AG04449 (cell line): Measurements from ENCODE around the gene RAP1GAP2.

Experiments
- CTCF ChIA-PET: fragments of 350-600 bp; formaldehyde crosslinking; extraction: SDS; loops from one replicate; lab custom pipeline; 2021; ENCODE audit warnings: antibody characterized with exemption; lab: Yijun Ruan, JAX
- POLR2A ChIA-PET: fragments of 400-600, 350-600 bp; formaldehyde crosslinking; extraction: SDS; loops from one replicate; lab custom pipeline; 2020; ENCODE audit warnings: antibody characterized with exemption, inconsistent platforms; lab: Yijun Ruan, JAX
- DNase-seq: peaks from one replicate; pipeline ENCODE4 v3.0.0-alpha.2; 2010; ENCODE audit warnings: low read depth, low spot score
- H3K4me3 ChIP-seq: 2 replicates; pipeline ENCODE4 v1.5.1; 2011; ENCODE audit warnings: low read depth, mild to moderate bottlenecking, control low read depth, low read length
- TF ChIP-seq, protein P1 (sequence below): IDR thresholded peaks from one replicate; pipeline ENCODE4 v1.5.1; 2011; ENCODE audit warnings: mild to moderate bottlenecking, moderate library complexity, low read length, control low read depth, inconsistent platforms; ENCODE audit not compliant: insufficient read depth; ENCODE audit errors: missing control alignments

The RAP1GAP2 gene

DNA sequence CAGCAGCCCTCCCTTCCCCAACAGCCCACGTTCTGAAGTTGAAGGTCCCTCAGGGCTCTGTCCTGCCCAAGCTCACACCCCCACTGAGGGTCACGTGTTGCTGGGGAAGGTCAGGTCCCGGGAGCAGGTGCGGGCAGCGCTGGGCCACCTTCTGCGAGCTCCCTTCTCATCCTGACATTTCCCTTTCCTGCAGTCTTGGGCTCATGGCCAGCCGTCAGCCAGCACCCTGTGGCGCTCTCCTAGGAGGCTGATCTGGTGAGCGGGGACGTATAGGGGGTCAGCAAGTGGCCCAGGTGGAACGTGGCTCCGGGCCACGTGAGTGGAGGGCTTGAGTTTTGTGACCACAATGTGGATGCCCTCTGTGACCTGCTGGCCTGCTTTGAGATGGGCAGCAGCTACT, 73.4 kb downstream of the RAP1GAP2 start:
- no peak overlapping the region for H3K4me3 ChIP-seq
- CTCF ChIA-PET: no interaction called here
- POLR2A ChIA-PET: no interaction called here
- DNase-seq: no peak
- TF ChIP-seq, protein P1, sequence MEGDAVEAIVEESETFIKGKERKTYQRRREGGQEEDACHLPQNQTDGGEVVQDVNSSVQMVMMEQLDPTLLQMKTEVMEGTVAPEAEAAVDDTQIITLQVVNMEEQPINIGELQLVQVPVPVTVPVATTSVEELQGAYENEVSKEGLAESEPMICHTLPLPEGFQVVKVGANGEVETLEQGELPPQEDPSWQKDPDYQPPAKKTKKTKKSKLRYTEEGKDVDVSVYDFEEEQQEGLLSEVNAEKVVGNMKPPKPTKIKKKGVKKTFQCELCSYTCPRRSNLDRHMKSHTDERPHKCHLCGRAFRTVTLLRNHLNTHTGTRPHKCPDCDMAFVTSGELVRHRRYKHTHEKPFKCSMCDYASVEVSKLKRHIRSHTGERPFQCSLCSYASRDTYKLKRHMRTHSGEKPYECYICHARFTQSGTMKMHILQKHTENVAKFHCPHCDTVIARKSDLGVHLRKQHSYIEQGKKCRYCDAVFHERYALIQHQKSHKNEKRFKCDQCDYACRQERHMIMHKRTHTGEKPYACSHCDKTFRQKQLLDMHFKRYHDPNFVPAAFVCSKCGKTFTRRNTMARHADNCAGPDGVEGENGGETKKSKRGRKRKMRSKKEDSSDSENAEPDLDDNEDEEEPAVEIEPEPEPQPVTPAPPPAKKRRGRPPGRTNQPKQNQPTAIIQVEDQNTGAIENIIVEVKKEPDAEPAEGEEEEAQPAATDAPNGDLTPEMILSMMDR: no peak

DNA sequence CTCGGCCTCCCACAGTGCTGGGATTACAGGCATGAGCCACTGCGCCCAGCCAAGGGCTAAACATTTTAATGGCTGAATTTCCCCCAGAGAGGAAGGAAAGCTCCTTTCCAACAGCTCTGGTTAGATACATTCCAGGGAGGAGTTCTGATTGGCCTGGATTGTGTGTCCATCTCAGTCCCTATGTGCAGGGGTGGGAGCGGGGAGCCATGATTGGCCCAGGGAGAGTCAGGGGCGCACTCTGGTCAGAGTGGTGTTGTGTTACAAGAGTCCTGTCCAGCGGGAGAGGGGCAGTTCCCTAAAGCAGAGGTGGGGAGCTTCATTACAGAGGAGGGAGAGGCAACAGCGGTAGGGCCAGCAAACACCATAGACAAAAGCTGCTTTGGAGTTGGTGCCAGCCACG, 75.0 kb downstream of the RAP1GAP2 start:
- ChIA-PET CTCF (no interaction called here), POLR2A (no interaction called here)
- no peak overlapping the region for H3K4me3 ChIP-seq
- TF ChIP-seq, protein P1: no peak
- DNase-seq: no peak

DNA sequence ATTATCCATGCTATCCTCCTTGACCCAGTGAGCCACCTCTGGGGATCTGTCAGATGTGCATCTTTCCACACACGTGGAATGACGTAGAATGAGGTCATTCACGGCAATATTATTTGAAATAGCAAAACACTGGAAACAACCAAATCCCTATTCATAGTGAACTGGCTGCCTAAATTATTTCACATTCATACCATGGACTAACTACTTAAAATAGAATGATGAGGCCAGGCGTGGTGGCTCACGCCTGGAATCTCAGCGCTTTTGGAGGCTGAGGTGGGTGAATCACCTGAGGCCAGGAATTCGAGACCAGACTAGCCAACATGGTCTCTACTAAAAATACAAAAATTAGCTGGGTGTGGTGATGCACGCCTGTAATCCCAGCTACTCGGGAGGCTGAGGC, 75.5 kb downstream of the RAP1GAP2 start:
- POLR2A ChIA-PET: no interaction called here
- TF ChIP-seq, protein P1: no peak
- H3K4me3 ChIP-seq: no peak overlapping the region
- CTCF ChIA-PET: no interaction called here
- no peak for DNase-seq

DNA sequence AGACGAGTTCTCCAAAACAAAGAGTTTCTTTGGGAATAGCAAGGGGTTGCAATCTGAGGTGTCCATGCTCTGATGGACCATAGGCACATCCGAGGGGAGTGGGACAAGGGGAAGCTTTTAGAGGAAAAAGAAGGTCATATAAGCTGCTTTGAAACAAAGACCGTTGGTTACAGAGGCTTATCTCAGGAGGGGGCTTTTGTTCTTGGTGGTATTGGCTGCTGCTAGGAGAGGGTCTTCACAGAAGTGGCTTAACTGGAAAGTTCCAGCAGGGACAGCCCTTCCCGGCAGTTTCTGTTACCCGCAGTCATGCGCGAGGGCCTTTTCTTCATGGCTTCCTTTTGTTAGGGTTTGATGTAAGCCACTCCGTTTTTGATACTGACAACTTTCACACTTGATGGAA, 76.0 kb downstream of the RAP1GAP2 start:
- TF ChIP-seq, protein P1: no peak
- DNase-seq: no peak
- POLR2A ChIA-PET: no interaction called here
- CTCF ChIA-PET: no interaction called here
- H3K4me3 ChIP-seq: no peak overlapping the region

DNA sequence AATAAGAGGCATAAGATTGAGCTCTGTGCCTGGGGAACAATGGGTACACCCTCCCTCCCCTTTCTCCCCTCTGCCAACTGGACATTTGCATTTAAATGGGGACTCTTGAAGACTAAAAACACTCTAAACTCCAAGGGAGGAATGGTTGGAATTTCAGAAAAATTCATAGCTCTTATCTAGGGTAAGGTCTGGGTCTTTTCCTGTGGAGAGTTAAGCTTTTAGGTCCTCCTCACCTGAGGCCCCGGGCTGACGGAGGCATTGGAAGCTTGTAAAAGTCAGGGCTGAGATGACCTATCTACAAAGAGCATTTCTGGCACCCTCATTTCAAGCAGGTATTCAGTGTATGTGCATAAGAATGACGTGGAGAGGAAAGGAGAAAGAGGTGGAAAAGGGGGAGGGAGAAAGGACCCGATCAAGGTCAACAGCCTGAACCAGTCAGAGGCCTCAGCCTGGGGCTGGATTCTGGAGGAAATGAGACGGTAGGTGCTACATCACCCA, 78.0 kb downstream of the RAP1GAP2 start:
- H3K4me3 ChIP-seq: no peak overlapping the region
- TF ChIP-seq, protein P1: no peak
- POLR2A ChIA-PET: no interaction called here
- CTCF ChIA-PET: no interaction called here
- no peak for DNase-seq

DNA sequence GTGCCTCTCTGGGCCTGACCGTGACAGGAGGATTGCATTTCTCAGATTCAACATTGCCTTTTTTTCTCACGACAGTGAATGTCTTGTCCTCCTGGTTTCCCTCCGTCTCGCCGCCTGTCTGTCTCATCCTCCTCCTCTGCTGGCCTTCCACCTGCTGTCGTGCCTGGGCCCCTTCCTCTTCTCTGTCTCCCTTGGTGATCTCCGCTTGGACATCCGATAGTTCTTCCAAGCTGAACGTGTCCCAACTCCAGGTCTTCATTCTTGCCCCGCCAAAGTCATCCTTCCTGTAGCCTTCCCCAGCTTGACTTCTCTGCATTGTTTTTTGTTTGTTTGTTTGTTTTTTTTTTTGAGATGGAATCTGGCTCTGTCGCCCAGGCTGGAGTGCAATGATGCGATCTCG, 79.4 kb downstream of the RAP1GAP2 start:
- ChIA-PET CTCF (no interaction called here), POLR2A (no interaction called here)
- no peak overlapping the region for H3K4me3 ChIP-seq
- no peak for DNase-seq
- TF ChIP-seq, protein P1: no peak
